Fibroblast of skin of right biceps (primary cell): Measurements from ENCODE around the gene PRELP.
"Not testable (repeated sequence)": the region's sequence is repeated elsewhere in the genome, so short reads cannot be mapped to it uniquely, and the experiment has no call there.

Experiments used
- DNase-seq: peaks from one replicate; pipeline ENCODE4 v3.0.0-alpha.2; 2013

Gene PRELP

GRCh38 chr1:203475012-203475981 lies at the start of gene PRELP:
Gene PRELP, plus strand, starts transcription at chr1:203475806. Its CDS starts 7,379 bp downstream, at chr1:203483185.
- DNase-seq = peak; percentile 61

- no peak for DNase-seq
Measured at GRCh38 chr1:203426366-203426765, 49.2 kb upstream of the PRELP start.

- no peak for DNase-seq
Measured at GRCh38 chr1:203426870-203427269, 48.7 kb upstream of the PRELP start.

- DNase-seq = no peak
Measured at GRCh38 chr1:203427451-203427850, 48.2 kb upstream of the PRELP start.

GRCh38 chr1:203428981-203429599 lies 46.5 kb upstream of the PRELP start:
- DNase-seq = no peak

- no peak for DNase-seq
Measured at GRCh38 chr1:203435615-203436014, 40.0 kb upstream of the PRELP start.

- DNase-seq = no peak
Measured at GRCh38 chr1:203437696-203438315, 37.8 kb upstream of the PRELP start.

- no peak for DNase-seq
Measured at GRCh38 chr1:203439131-203439730, 36.4 kb upstream of the PRELP start.

- peak; percentile 85 for DNase-seq
Measured at GRCh38 chr1:203440771-203441170, 34.8 kb upstream of the PRELP start.

GRCh38 chr1:203441766-203442165 lies 33.8 kb upstream of the PRELP start:
- DNase-seq = no peak

- no peak for DNase-seq
Measured at GRCh38 chr1:203442821-203443220, 32.8 kb upstream of the PRELP start.

GRCh38 chr1:203443296-203443695 lies 32.3 kb upstream of the PRELP start:
- DNase-seq = no peak

GRCh38 chr1:203444171-203444576 lies 31.4 kb upstream of the PRELP start:
- DNase-seq = no peak

- DNase-seq = no peak
Measured at GRCh38 chr1:203447151-203447550, 28.5 kb upstream of the PRELP start.

- DNase-seq = not testable (repeated sequence)
Measured at GRCh38 chr1:203447598-203447997, 28.0 kb upstream of the PRELP start.

- DNase-seq = peak; percentile 51
Measured at GRCh38 chr1:203448521-203449061, 27.0 kb upstream of the PRELP start.

- DNase-seq = peak; percentile 43
Measured at GRCh38 chr1:203450001-203450400, 25.6 kb upstream of the PRELP start.

- DNase-seq = no peak
Measured at GRCh38 chr1:203450479-203451149, 25.0 kb upstream of the PRELP start.

GRCh38 chr1:203451836-203452784 lies 23.5 kb upstream of the PRELP start:
- peak; percentile 34 for DNase-seq

GRCh38 chr1:203453016-203453415 lies 22.6 kb upstream of the PRELP start:
- no peak for DNase-seq

GRCh38 chr1:203453616-203454015 lies 22.0 kb upstream of the PRELP start:
- DNase-seq = no peak
